Adrenal gland (tissue), 12 donors: Measurements from ENCODE around the gene STEAP3. TPM values are rescaled to one million over a fixed set of nuclear protein-coding genes. Genes with fewer than 3 reads are reported as not detected.

Experiments used
- DNase-seq, 7 donors: peaks; one replicate each; pipeline ENCODE4 v3.0.0-alpha.2; 2019 to 2020
- H3K27ac ChIP-seq, 5 donors: fragments of 200-600 bp; sonication (generic) in 4 of 5; 1 replicate in 3 of 5; 2 replicates in 2 of 5; pipeline versions ENCODE4 v1.5.1 to v1.8.0; 2016 to 2020; ENCODE audit warnings: mild to moderate bottlenecking in 1 of 5
- H3K27me3 ChIP-seq: fragments of 200-600 bp; 2 replicates; pipeline ENCODE4 v1.8.0; 2021
- H3K36me3 ChIP-seq, 2 donors: fragments of 200-600 bp; replicated peaks in 1 of 2; 1 replicate in 1 of 2; 2 replicates in 1 of 2; pipeline versions ENCODE4 v1.5.1 to v1.8.0; 2018 to 2022
- H3K4me1 ChIP-seq, 2 donors: fragments of 200-600 bp; replicated peaks in 1 of 2; 1 replicate in 1 of 2; 2 replicates in 1 of 2; pipeline versions ENCODE4 v1.5.1 to v1.8.0; 2018 to 2021
- H3K4me3 ChIP-seq, 4 donors: fragments of 200-600 bp; sonication (generic) in 3 of 4; one replicate each; pipeline ENCODE4 v1.5.1; 2016 to 2018
- H3K9me3 ChIP-seq, 3 donors: fragments of 200-600 bp; sonication (generic) in 1 of 3; replicated peaks in 1 of 3; 1 replicate in 2 of 3; 2 replicates in 1 of 3; pipeline versions ENCODE4 v1.5.1 to v1.8.0; 2016 to 2021
- CTCF ChIP-seq, 6 experiments: fragments of 450-650 bp in 4 of 6; fragments of 200-600 bp in 2 of 6; sonication (generic) in 1 of 6; IDR thresholded peaks; 1 replicate in 5 of 6; 2 replicates in 1 of 6; pipeline versions ENCODE4 v1.5.1 to v1.8.0; 2016 to 2021; ENCODE audit warnings: antibody characterized with exemption in 6 of 6, mild to moderate bottlenecking in 2 of 6, moderate library complexity in 1 of 6
- POLR2A ChIP-seq, 2 donors: fragments of 450-650 bp; IDR thresholded peaks; one replicate each; pipeline ENCODE4 v1.6.1; 2017; ENCODE audit warnings: antibody characterized with exemption in 2 of 2, mild to moderate bottlenecking in 2 of 2, moderate library complexity in 1 of 2
- WGBS, 4 donors: extraction: QIAGEN DNeasy Blood & Tissue Kit in 2 of 4; methylation state at CpG; one replicate each; pipeline versions ENCODE4 v1.1.5 to v1.1.7; 2013 to 2017; 5-methylcytosine and 5-hydroxymethylcytosine counted together
- intact Hi-C, 2 donors: fragments of 100-400 bp; cut with DNase I; formaldehyde crosslinking; loops; one replicate each; pipeline versions ENCODE4 v1.14.1 to v1.15.0; 2022 to 2023
- polyA plus RNA-seq, 3 donors: library from polyadenylated mRNA; stranded (reverse); fragments of 200-250 nt in 2 of 3; fragments of 350-450 nt in 1 of 3; fragmentation: Illumina TruSeq in 1 of 3; extraction: RNeasy Lipid Tissue Mini Kit (QIAGEN cat#74804) in 1 of 3; gene quantifications; one replicate each; pipeline ENCODE4 v1.2.3, GENCODE V29; 2013 to 2014
- total RNA-seq, 9 donors: library from RNA; depleted of rRNA in 4 of 9; stranded (reverse); fragments of >200 nt in 4 of 9; fragments of 120-200 nt in 1 of 9; fragmentation: NEBNext Ultra II Directional in 1 of 9; extraction: Animal tissue kit (Norgen Biotek cat#: 25700) in 1 of 9; gene quantifications; one replicate each; pipeline versions ENCODE4 v1.1.0 to v1.2.4, GENCODE V29; 2013 to 2023
- donor health status: healthy with polysubstance abuse.
- donor health status: Bipolar disorder and iron deficiency.
- donor health status: DM: yes; HTN: yes; CAD: no.
- donor health status: DM: no; HTN: no; CAD: no.
- donor health status: DM: no; HTN: no; CAD: no.
- donor health status: DM: yes; HTN: yes; CAD: no.

STEAP3 gene
- total and polyA plus RNA-seq, 12 donors = 1.3 to 48.2 (median 6.9) TPM

GRCh38 chr2:119179991-119180390 lies 43.6 kb upstream of the STEAP3 start:
- WGBS, 4 donors = 78 to 94% (median 86%) methylated on average over 7 of the region's 7 CpGs
- H3K27ac ChIP-seq = no peak overlapping the region
- intact Hi-C loops = loop anchor here in 1 of 2 donors (10.0 kb wide), 1 partner anchor 295 kb away; no protein-coding TSS in a partner anchor
- no peaks in the 10 kb centered on the region for H3K27me3 ChIP-seq
- H3K36me3 ChIP-seq = no peaks in the 10 kb centered on the region
- no peaks in the 10 kb centered on the region for H3K4me1 ChIP-seq
- DNase-seq = no peak
- TF ChIP-seq CTCF (IDR thresholded peaks at IDR 0.05) (no peak), POLR2A (IDR thresholded peaks at IDR 0.05) (no peak)
- no peak overlapping the region for H3K4me3 ChIP-seq
- H3K9me3 ChIP-seq = no peaks in the 10 kb centered on the region

- no peaks in the 10 kb centered on the region for H3K36me3 ChIP-seq
- H3K9me3 ChIP-seq = no peaks in the 10 kb centered on the region
- H3K27me3 ChIP-seq = no peaks in the 10 kb centered on the region
- intact Hi-C loops = no loop called here
- DNase-seq = no peak
- H3K27ac ChIP-seq = no peak overlapping the region
- TF ChIP-seq CTCF (IDR thresholded peaks at IDR 0.05) = no peak
- no peak for TF ChIP-seq POLR2A (IDR thresholded peaks at IDR 0.05)
- no peak overlapping the region for H3K4me3 ChIP-seq
- H3K4me1 ChIP-seq = no peaks in the 10 kb centered on the region
- WGBS, 4 donors = 58 to 85% (median 80%) methylated on average over 2 to 5 of the region's 5 CpGs
These were observed 42.7 kb upstream of the STEAP3 start for GRCh38 chr2:119180892-119181291.

- Histone ChIP-seq H3K27me3 (no peaks in the 10 kb centered on the region), H3K36me3 (no peaks in the 10 kb centered on the region)
These were observed 42.2 kb upstream of the STEAP3 start for GRCh38 chr2:119181391-119181790.

GRCh38 chr2:119181791-119182445 lies 41.7 kb upstream of the STEAP3 start:
- H3K9me3 ChIP-seq = no peaks in the 10 kb centered on the region
- DNase-seq = no peak
- whole genome bisulfite sequencing, 4 donors = 84 to 98% (median 88%) methylated on average over 6 to 13 of the region's 13 CpGs
- no peak overlapping the region for H3K27ac ChIP-seq
- intact Hi-C loops = no loop called here
- no peaks in the 10 kb centered on the region for H3K27me3 ChIP-seq
- H3K36me3 ChIP-seq = no peaks in the 10 kb centered on the region
- no peak for TF ChIP-seq CTCF (IDR thresholded peaks at IDR 0.05)
- no peak for TF ChIP-seq POLR2A (IDR thresholded peaks at IDR 0.05)
- no peaks in the 10 kb centered on the region for H3K4me1 ChIP-seq
- H3K4me3 ChIP-seq = no peak overlapping the region

More at GRCh38 chr2:119181391-119181790, 42.2 kb upstream of the STEAP3 start:
- Histone ChIP-seq H3K4me1 (no peaks in the 10 kb centered on the region), H3K27ac (no peak overlapping the region), H3K4me3 (no peak overlapping the region), H3K9me3 (no peaks in the 10 kb centered on the region)
- intact Hi-C loops = no loop called here
- DNase-seq = no peak
- TF ChIP-seq CTCF (IDR thresholded peaks at IDR 0.05) = no peak
- no peak for TF ChIP-seq POLR2A (IDR thresholded peaks at IDR 0.05)
- WGBS, 4 donors = 89 to 100% (median 92%) methylated on average over 1 to 10 of the region's 10 CpGs
